Forelimb muscle (tissue), 1 donor: ENCODE results near the gene DSCAML1. TPM values are rescaled to one million over a fixed set of nuclear protein-coding genes. Genes with fewer than 3 reads are reported as not detected.
"Not testable (repeated sequence)": the region's sequence is repeated elsewhere in the genome, so short reads cannot be mapped to it uniquely, and the experiment has no call there.

Experiments used
- DNase-seq: peaks from one replicate; pipeline ENCODE4 v3.0.0-alpha.2; 2013; ENCODE audit warnings: low read depth
- polyA plus RNA-seq: library from polyadenylated mRNA; unstranded; fragments of 120-200 nt; gene quantifications from one replicate; pipeline ENCODE4 v1.2.1, GENCODE V29; 2013; ENCODE audit not compliant: insufficient read length

DSCAML1 gene
- polyA plus RNA-seq, 1 donor: 0.63 TPM

GRCh38 chr11:117411736-117412135 lies 385.3 kb downstream of the DSCAML1 start:
- no peak for DNase-seq

- DNase-seq: no peak
These were observed 385.9 kb downstream of the DSCAML1 start for GRCh38 chr11:117410861-117411710.

GRCh38 chr11:117410238-117410637 lies 386.8 kb downstream of the DSCAML1 start:
- DNase-seq: no peak

- DNase-seq: no peak
These were observed 387.5 kb downstream of the DSCAML1 start for GRCh38 chr11:117409511-117409910.

- DNase-seq: no peak
These were observed 388.7 kb downstream of the DSCAML1 start for GRCh38 chr11:117408356-117408755.

- no peak for DNase-seq
These were observed 390.0 kb downstream of the DSCAML1 start for GRCh38 chr11:117407016-117407415.

GRCh38 chr11:117405898-117406297 lies 391.1 kb downstream of the DSCAML1 start:
- not testable (repeated sequence) for DNase-seq

- DNase-seq: not testable (repeated sequence)
These were observed 397.7 kb downstream of the DSCAML1 start for GRCh38 chr11:117399100-117399840.

GRCh38 chr11:117398618-117399017 lies 398.4 kb downstream of the DSCAML1 start:
- not testable (repeated sequence) for DNase-seq

GRCh38 chr11:117396970-117397369 lies 400.0 kb downstream of the DSCAML1 start:
- no peak for DNase-seq

- no peak for DNase-seq
These were observed 401.5 kb downstream of the DSCAML1 start for GRCh38 chr11:117395476-117395875.

GRCh38 chr11:117394221-117394925 lies 402.6 kb downstream of the DSCAML1 start:
- DNase-seq: no peak

GRCh38 chr11:117392979-117393378 lies 404.0 kb downstream of the DSCAML1 start:
- DNase-seq: no peak

GRCh38 chr11:117392001-117392690 lies 404.9 kb downstream of the DSCAML1 start:
- DNase-seq: no peak

GRCh38 chr11:117391181-117391580 lies 405.8 kb downstream of the DSCAML1 start:
- no peak for DNase-seq

GRCh38 chr11:117390743-117391142 lies 406.3 kb downstream of the DSCAML1 start:
- DNase-seq: no peak

GRCh38 chr11:117387992-117388755 lies 408.8 kb downstream of the DSCAML1 start:
- no peak for DNase-seq

- DNase-seq: no peak
These were observed 411.1 kb downstream of the DSCAML1 start for GRCh38 chr11:117385906-117386305.

- DNase-seq: no peak
These were observed 411.5 kb downstream of the DSCAML1 start for GRCh38 chr11:117385471-117385870.

- DNase-seq: no peak
These were observed 413.0 kb downstream of the DSCAML1 start for GRCh38 chr11:117384045-117384444.

- DNase-seq: no peak
These were observed 414.3 kb downstream of the DSCAML1 start for GRCh38 chr11:117382746-117383145.
